GM21528 (cell line): Measurements from ENCODE around the gene ASH1L.
A peak's percentile ranks its signal among the peaks of the same experiment; 100 is the strongest.
"Not testable (repeated sequence)": the region's sequence is repeated elsewhere in the genome, so short reads cannot be mapped to it uniquely, and the experiment has no call there.

Experiments used
- ATAC-seq: cut with Tn5 transposase; IDR thresholded peaks from one replicate; pipeline ENCODE4 v1.9.1; 2021; ENCODE audit warnings: mild to moderate bottlenecking, moderate library complexity; ENCODE audit not compliant: unreplicated experiment, low FRiP score

Gene ASH1L

DNA sequence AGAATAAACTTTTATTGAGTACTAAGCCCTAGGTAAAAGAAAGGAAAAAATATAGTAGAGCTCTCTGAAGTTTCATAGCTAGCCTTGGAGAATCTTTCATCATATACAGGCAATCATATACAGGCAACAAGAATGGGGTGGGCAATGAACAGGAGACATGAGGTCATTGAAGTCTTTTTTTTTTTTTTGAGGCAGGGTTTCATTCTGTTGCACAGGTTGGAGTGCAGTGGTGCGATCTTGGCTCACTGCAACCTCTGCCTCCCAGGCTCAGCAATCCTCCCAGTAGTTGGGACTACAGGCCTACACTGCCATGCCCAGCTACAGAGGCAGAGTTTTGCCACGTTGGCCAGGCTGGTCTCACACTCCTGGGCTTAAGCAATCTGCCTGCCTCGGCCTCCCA is 219.8 kb downstream of the ASH1L start:
- ATAC-seq = no peak

GRCh38 chr1:155339515-155340097 is 223.0 kb downstream of the ASH1L start:
- no peak for ATAC-seq

DNA sequence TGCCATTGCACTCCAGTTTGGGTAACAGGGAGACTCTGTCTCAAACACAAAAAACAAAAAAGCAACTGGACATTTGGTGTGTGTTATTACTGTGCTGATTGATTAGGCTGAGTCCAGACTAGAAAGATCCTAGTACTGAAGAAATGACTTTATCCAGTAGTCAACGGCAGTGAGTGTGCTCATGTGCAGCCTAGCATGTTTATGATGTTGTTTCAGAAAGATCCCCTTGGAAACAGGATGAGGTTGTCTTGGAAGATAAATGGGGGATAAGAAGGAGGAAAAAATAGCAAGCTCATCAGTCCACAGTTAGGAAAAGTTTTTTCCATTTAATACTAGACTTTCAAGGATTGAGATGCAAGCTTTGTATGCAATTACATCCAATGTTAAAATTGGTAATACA is 227.6 kb downstream of the ASH1L start:
- ATAC-seq = no peak

- ATAC-seq = no peak
Measured at GRCh38 chr1:155329980-155330598, 232.5 kb downstream of the ASH1L start.

DNA sequence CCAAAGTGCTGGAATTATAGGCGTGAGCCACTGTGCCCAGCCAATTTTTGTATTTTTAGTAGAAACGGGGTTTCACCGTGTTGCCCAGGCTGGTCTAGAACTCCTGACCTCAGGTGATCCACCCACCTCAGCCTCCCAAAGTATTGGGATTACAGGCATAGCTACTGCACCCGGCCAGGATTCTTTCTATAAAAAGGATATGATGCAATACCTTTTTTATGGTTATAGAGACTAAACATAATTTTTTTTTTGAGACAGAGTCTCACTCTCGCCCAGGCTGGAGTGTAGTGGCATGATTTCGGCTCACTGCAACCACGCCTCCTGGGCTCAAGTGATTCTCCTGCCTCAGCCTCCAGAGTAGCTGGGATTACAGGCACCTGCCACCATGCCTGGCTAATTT is 233.7 kb downstream of the ASH1L start:
- ATAC-seq = not testable (repeated sequence)

- ATAC-seq = no peak
Measured at GRCh38 chr1:155327981-155328380, 234.6 kb downstream of the ASH1L start.

DNA sequence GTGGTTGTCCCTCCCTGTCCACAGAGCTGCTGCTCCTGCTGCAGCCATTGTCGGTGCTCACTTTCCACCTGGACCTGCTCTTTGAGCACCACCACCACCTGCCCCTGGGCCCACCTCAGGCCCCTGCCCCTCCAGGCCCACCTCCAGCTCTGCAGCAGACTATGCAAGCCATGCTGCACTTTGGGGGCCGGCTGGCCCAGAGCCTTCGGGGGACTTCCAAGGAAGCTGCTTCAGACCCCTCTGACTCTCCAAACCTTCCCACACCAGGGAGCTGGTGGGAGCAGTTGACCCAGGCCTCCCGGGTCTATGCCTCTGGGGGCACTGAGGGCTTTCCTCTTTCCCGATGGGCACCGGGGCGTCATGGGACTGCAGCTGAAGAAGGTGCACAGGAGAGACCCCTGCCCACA is 236.0 kb downstream of the ASH1L start:
- ATAC-seq = no peak

- ATAC-seq = no peak
Measured at GRCh38 chr1:155326020-155326526, 236.5 kb downstream of the ASH1L start.

DNA sequence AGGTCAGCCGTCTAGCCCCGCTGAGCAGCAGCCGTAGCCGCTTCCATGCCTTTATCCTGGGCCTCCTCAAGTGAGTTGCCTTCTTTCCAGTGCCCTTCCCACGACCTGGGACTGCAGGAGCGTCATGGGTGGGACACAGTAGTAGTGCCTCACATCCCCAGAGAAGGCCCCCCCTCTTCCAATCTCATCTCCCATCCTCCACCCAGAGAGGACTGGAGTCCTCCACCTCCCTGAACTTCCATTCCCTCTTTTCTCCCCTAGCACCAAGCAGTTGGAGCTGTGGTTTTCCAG is 237.1 kb downstream of the ASH1L start:
- ATAC-seq = no peak

- ATAC-seq = no peak
Measured at GRCh38 chr1:155324717-155325602, 237.6 kb downstream of the ASH1L start.

DNA sequence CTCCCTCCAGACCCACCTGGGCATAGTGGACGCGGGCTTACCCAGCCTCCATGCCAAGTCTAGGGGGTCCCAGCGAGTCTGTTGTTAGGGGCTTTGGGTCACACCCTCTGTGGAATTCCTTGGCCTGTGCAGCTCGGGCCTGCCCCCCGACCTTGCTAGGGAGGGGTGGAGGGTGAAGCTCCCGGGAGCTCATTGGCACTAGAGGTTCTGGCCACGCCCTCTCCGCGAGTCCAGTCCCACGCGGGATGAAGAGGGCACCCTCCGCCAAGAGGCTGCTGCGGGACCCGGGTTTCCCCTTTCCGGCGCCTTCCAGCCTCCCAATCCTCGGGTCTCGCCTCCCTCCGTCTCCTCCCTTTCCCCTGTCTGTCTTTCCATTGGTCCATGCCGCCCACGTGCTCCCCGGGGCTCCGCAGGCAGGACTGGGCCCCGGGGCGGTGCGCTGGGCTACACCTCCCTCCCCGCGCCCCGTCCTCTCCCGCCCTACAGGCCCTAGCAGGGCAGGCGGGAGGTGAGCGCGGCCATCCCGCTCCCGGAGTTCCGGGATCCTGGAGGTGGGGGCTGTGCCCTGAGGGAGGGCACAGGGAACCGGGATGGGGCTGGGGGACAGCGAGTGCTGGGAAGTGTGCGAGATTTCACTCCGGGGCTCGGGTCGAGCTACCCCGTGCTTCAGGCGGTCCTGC is 238.4 kb downstream of the ASH1L start:
- ATAC-seq = peak; percentile 58

GRCh38 chr1:155323729-155324036 is 238.9 kb downstream of the ASH1L start:
- ATAC-seq = peak; percentile 41

DNA sequence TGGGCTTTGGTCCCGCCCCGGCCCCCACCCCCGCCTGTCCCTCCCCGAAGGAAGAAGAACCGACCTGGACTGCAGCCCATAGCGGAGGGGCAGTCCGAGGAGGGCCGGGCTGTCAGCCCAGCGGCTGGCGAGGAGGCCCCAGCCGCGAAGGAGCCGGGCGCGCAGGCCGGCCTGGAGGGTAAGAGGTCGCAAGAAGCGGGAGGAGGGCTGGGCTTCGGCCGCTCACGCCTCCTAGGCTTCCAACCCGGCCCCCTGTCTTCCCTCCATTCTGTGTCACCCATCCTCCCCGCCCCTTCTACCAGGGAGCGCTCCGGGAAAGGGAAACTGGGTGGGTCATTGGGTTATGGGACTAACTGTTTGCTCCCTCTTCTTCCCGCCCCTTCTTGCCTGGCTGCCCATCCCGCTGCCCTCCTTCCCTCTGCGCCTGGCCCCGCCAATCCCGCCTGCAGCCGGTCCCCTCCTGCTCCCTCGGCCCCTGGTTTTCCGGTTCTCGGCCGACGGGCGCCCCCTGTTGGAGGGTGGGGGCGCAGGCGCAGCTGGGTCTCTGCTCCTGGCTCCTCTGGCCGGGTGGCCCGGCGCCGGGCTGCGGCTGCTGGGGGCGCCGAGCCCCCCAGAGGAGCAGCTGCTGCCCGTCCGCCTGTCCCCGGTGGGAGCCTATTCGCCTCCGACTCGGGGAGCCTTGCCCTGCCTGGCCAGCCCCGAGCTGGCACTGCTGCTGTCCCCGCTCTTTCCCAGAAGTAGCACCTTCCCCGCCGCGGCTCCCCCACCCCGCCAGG is 239.5 kb downstream of the ASH1L start:
- ATAC-seq = peak; percentile 51

DNA sequence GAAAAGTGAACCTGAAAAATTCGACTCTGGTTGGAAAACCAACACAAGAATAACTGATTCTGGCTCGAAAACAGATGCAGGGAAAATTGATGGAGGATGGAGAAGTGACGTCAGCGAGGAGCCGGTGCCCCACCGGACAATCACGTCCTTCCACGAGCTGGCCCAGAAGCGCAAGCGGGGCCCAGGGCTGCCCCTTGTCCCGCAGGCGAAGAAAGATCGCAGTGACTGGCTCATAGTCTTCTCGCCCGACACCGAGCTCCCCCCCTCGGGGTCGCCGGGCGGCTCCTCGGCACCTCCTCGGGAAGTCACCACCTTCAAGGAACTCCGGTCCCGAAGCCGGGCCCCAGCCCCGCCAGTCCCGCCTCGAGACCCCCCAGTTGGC is 240.0 kb downstream of the ASH1L start:
- ATAC-seq = no peak

- ATAC-seq = no peak
Measured at GRCh38 chr1:155321639-155322503, 240.7 kb downstream of the ASH1L start.

GRCh38 chr1:155320661-155321617 is 241.7 kb downstream of the ASH1L start, which contains the start of gene RUSC1:
TSS of gene RUSC1 (plus strand) at chr1:155320894. CDS start at chr1:155321774, 880 bp downstream.
- ATAC-seq = no peak

DNA sequence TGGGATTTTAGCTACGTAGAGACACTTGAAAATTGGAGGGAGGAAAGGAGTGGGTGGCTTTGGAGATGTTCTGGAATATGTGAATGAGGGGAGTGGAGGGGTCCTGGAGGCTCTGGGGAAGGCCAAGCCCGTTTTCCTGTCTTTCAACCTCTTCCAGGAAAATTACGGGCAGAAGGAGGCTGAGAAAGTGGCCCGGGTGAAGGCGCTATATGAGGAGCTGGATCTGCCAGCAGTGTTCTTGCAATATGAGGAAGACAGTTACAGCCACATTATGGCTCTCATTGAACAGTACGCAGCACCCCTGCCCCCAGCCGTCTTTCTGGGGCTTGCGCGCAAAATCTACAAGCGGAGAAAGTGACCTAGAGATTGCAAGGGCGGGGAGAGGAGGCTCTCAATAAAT is 242.4 kb downstream of the ASH1L start:
- no peak for ATAC-seq

DNA sequence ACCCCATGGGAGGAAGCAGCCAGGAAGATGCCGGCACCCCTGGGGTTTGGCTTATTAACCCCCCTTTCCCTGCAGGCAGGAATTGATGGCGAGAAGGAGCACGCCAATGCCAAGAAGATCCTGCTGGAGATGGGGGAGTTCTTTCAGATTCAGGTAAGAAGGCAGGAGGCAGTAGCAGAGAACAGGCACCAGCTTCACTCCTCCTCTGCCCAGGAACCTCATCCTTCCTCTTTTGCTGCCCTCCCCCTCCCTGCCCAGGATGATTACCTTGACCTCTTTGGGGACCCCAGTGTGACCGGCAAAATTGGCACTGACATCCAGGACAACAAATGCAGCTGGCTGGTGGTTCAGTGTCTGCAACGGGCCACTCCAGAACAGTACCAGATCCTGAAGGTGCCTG is 243.1 kb downstream of the ASH1L start:
- ATAC-seq = no peak
